Cardiac muscle cell (in vitro differentiated cells and primary cell): Measurements from ENCODE around the gene F2RL2. TPM values are rescaled to one million over a fixed set of nuclear protein-coding genes. Genes with fewer than 3 reads are reported as not detected.
A peak's percentile ranks its signal among the peaks of the same experiment; 100 is the strongest.

Experiments used
- DNase-seq, 2 donors: peaks; one replicate each; pipeline versions ENCODE4 v3.0.0 to v3.0.0-alpha.2; 2010 to 2017; ENCODE audit warnings: low read depth in 1 of 2, low spot score in 1 of 2
- H3K27ac ChIP-seq: fragments of 200-600 bp; sonication (generic); 2 replicates; pipeline ENCODE4 v1.5.1; 2016
- H3K27me3 ChIP-seq: fragments of 200-600 bp; sonication (generic); 2 replicates; pipeline ENCODE4 v1.6.0; 2016; ENCODE audit warnings: control low read depth
- H3K36me3 ChIP-seq: fragments of 200-600 bp; sonication (generic); 2 replicates; pipeline ENCODE4 v1.5.1; 2016; ENCODE audit warnings: control low read depth
- H3K4me1 ChIP-seq: fragments of 200-600 bp; sonication (generic); 2 replicates; pipeline ENCODE4 v1.8.1; 2017; ENCODE audit warnings: low read depth, mild to moderate bottlenecking, mixed run types
- H3K4me3 ChIP-seq: fragments of 200-600 bp; sonication (generic); 2 replicates; pipeline ENCODE4 v1.5.1; 2016; ENCODE audit warnings: mild to moderate bottlenecking
- H3K9me3 ChIP-seq: fragments of 200-600 bp; sonication (generic); 2 replicates; pipeline ENCODE4 v1.5.1; 2017; ENCODE audit warnings: low read depth, mild to moderate bottlenecking, control low read depth
- CTCF ChIP-seq: IDR thresholded peaks from 2 replicates; pipeline ENCODE4 v1.5.1; 2012; ENCODE audit warnings: low read depth, mild to moderate bottlenecking, low read length
- polyA plus RNA-seq: library from polyadenylated mRNA; unstranded; fragments of >200 nt; fragmentation: Nextera tagmentation; extraction: Ambion mirVana; gene quantifications from 2 replicates; pipeline ENCODE4 v1.2.1, GENCODE V29; 2016
- total RNA-seq: library from RNA; depleted of rRNA; stranded (reverse); fragments of >200 nt; gene quantifications from 2 replicates; pipeline ENCODE4 v1.2.3, GENCODE V29; 2016

Gene F2RL2
- total and polyA plus RNA-seq, 2 experiments from 2014 or later: 0.32 to 0.98 TPM

GRCh38 chr5:76616206-76616605 is 7.0 kb downstream of the F2RL2 start:
- Histone ChIP-seq H3K4me3 (no peak overlapping the region), H3K9me3 (no peaks in the 10 kb centered on the region), H3K27ac (no peak overlapping the region), H3K4me1 (no peaks in the 10 kb centered on the region), H3K36me3 (no peaks in the 10 kb centered on the region), H3K27me3 (no peaks in the 10 kb centered on the region)
- no peak for DNase-seq
- TF ChIP-seq CTCF: no peak

- no peak for TF ChIP-seq CTCF
- no peak overlapping the region for H3K4me3 ChIP-seq
- H3K27me3 ChIP-seq: no peaks in the 10 kb centered on the region
- H3K27ac ChIP-seq: no peak overlapping the region
- DNase-seq: no peak
- H3K4me1 ChIP-seq: no peaks in the 10 kb centered on the region
- H3K9me3 ChIP-seq: no peaks in the 10 kb centered on the region
- H3K36me3 ChIP-seq: no peaks in the 10 kb centered on the region
Observed at GRCh38 chr5:76615759-76616158, 7.4 kb downstream of the F2RL2 start.

- H3K36me3 ChIP-seq: no peaks in the 10 kb centered on the region
- no peaks in the 10 kb centered on the region for H3K27me3 ChIP-seq
- TF ChIP-seq CTCF: no peak
- DNase-seq: no peak
- H3K4me3 ChIP-seq: no peak overlapping the region
- H3K27ac ChIP-seq: no peak overlapping the region
- no peaks in the 10 kb centered on the region for H3K4me1 ChIP-seq
- H3K9me3 ChIP-seq: no peaks in the 10 kb centered on the region
Observed at GRCh38 chr5:76612942-76613341, 10.3 kb downstream of the F2RL2 start.

GRCh38 chr5:76610196-76610595 is 13.0 kb downstream of the F2RL2 start:
- no peak for DNase-seq
- H3K4me3 ChIP-seq: no peak overlapping the region
- H3K27me3 ChIP-seq: no peaks in the 10 kb centered on the region
- no peaks in the 10 kb centered on the region for H3K36me3 ChIP-seq
- H3K27ac ChIP-seq: no peak overlapping the region
- H3K9me3 ChIP-seq: no peaks in the 10 kb centered on the region
- TF ChIP-seq CTCF: no peak
- H3K4me1 ChIP-seq: peaks cover 4% of the 10 kb centered on the region

GRCh38 chr5:76608833-76609232 is 14.4 kb downstream of the F2RL2 start:
- H3K36me3 ChIP-seq: no peaks in the 10 kb centered on the region
- no peaks in the 10 kb centered on the region for H3K9me3 ChIP-seq
- no peak for TF ChIP-seq CTCF
- no peak overlapping the region for H3K27ac ChIP-seq
- peaks cover 4% of the 10 kb centered on the region for H3K4me1 ChIP-seq
- H3K4me3 ChIP-seq: no peak overlapping the region
- peak in 1 of 2 donors; percentile 65 for DNase-seq
- no peaks in the 10 kb centered on the region for H3K27me3 ChIP-seq

GRCh38 chr5:76607353-76607871 is 15.8 kb downstream of the F2RL2 start:
- TF ChIP-seq CTCF: no peak
- peak in 1 of 2 donors; percentile 59 for DNase-seq
- Histone ChIP-seq H3K4me1 (peaks cover 4% of the 10 kb centered on the region), H3K27ac (no peak overlapping the region), H3K27me3 (no peaks in the 10 kb centered on the region), H3K36me3 (no peaks in the 10 kb centered on the region), H3K9me3 (no peaks in the 10 kb centered on the region), H3K4me3 (no peak overlapping the region)
